ENCODE measurements around the gene FAM241A. TPM values are rescaled to one million over a fixed set of nuclear protein-coding genes. Genes with fewer than 3 reads are reported as not detected.
"Not testable (repeated sequence)": the region's sequence is repeated elsewhere in the genome, so short reads cannot be mapped to it uniquely, and the experiment has no call there.

Gene FAM241A
- total RNA-seq, 1 donor from 2014 or later = 2.1 TPM

GRCh38 chr4:112138538-112138937, 6.7 kb upstream of the FAM241A start:
- DNase-seq = no peak

- DNase-seq = no peak
Observed at GRCh38 chr4:112140536-112140935, 4.7 kb upstream of the FAM241A start.

- DNase-seq = peak; percentile 34
Observed at GRCh38 chr4:112141366-112142138, 3.7 kb upstream of the FAM241A start.

GRCh38 chr4:112142182-112142581, 3.1 kb upstream of the FAM241A start:
- DNase-seq = peak; percentile 59

GRCh38 chr4:112143781-112144180, 1.5 kb upstream of the FAM241A start:
- DNase-seq = no peak

GRCh38 chr4:112144546-112145325, 518 bp upstream of the FAM241A start:
- DNase-seq = no peak

- DNase-seq = peak; percentile 56
Observed at GRCh38 chr4:112145790-112146501, 692 bp downstream of the FAM241A start.

GRCh38 chr4:112146502-112146813, 1.2 kb downstream of the FAM241A start:
- DNase-seq = peak; percentile 9

- peak; percentile 5 for DNase-seq
Observed at GRCh38 chr4:112147697-112148096, 2.4 kb downstream of the FAM241A start.

- DNase-seq = no peak
Observed at GRCh38 chr4:112150920-112151319, 5.7 kb downstream of the FAM241A start.

- DNase-seq = no peak
Observed at GRCh38 chr4:112152521-112152920, 7.3 kb downstream of the FAM241A start.

- no peak for DNase-seq
Observed at GRCh38 chr4:112153211-112153791, 8.0 kb downstream of the FAM241A start.

- no peak for DNase-seq
Observed at GRCh38 chr4:112156112-112156511, 10.9 kb downstream of the FAM241A start.

GRCh38 chr4:112156553-112156952, 11.3 kb downstream of the FAM241A start:
- no peak for DNase-seq

GRCh38 chr4:112163706-112164105, 18.5 kb downstream of the FAM241A start:
- DNase-seq = not testable (repeated sequence)

- DNase-seq = no peak
Observed at GRCh38 chr4:112167794-112168193, 22.5 kb downstream of the FAM241A start.

GRCh38 chr4:112168719-112169500, 23.7 kb downstream of the FAM241A start:
- no peak for DNase-seq

GRCh38 chr4:112170451-112170993, 25.3 kb downstream of the FAM241A start:
- no peak for DNase-seq

- not testable (repeated sequence) for DNase-seq
Observed at GRCh38 chr4:112171051-112171763, 26.0 kb downstream of the FAM241A start.

GRCh38 chr4:112172180-112172579, 26.9 kb downstream of the FAM241A start:
- no peak for DNase-seq

Data from tongue (tissue), 2 donors.